Right kidney (tissue), 1 donor: ENCODE measurements around the gene BNIP3.
"Not testable (repeated sequence)": the region's sequence is repeated elsewhere in the genome, so short reads cannot be mapped to it uniquely, and the experiment has no call there.

Source experiments
- DNase-seq: peaks from one replicate; pipeline ENCODE4 v3.0.0-alpha.2; 2016

The BNIP3 gene

GRCh38 chr10:131929122-131929845 is 52.4 kb downstream of the BNIP3 start:
- no peak for DNase-seq

- no peak for DNase-seq
Observed at GRCh38 chr10:131928248-131929095, 53.3 kb downstream of the BNIP3 start.

GRCh38 chr10:131926743-131927595 is 54.8 kb downstream of the BNIP3 start:
- DNase-seq: no peak

- DNase-seq: no peak
Observed at GRCh38 chr10:131926253-131926652, 55.5 kb downstream of the BNIP3 start.

GRCh38 chr10:131925716-131926115 is 56.0 kb downstream of the BNIP3 start:
- DNase-seq: no peak

- no peak for DNase-seq
Observed at GRCh38 chr10:131925011-131925649, 56.6 kb downstream of the BNIP3 start.

- DNase-seq: no peak
Observed at GRCh38 chr10:131923038-131923756, 58.5 kb downstream of the BNIP3 start.

GRCh38 chr10:131921184-131921583 is 60.5 kb downstream of the BNIP3 start:
- DNase-seq: no peak

GRCh38 chr10:131920693-131921092 is 61.0 kb downstream of the BNIP3 start:
- no peak for DNase-seq

GRCh38 chr10:131920151-131920550 is 61.6 kb downstream of the BNIP3 start:
- DNase-seq: no peak

- DNase-seq: not testable (repeated sequence)
Observed at GRCh38 chr10:131919461-131919860, 62.3 kb downstream of the BNIP3 start.
